ENCODE data around the gene ANKRD6.

The ANKRD6 gene

DNA sequence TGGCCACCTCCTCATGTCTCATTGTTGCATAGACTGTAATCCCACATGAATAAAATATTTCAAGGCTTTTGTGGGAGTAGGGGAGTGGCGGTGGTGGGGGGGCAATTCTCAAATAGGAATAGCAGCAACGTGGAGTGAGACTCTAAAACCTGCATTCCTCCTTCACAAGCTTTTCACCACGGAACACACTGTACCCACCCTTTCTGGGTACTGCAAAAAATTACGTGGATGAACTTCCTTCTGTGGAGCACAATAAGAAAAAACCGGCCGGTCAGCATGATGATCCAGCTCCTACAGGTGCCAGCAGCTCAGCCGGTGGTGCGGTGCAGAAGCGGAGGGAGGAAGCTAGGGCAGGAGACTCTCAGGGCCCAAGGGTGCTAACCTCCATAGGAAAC, 19.9 kb upstream of the ANKRD6 start:
- Histone ChIP-seq H3K9ac (ENCODE audit: low read length in 2 of 2) (peak overlapping the region; percentile 21 to 64), H3K9me3 (ENCODE audit: control insufficient read depth in 2 of 2, low read length in 2 of 2) (no peaks in the 10 kb centered on the region), H3K4me3 (ENCODE audit: low read length in 2 of 2) (peak overlapping the region; percentile 67 to 81), H3K27ac (ENCODE audit: low read length) (no peak overlapping the region), H3K4me1 (ENCODE audit: control insufficient read depth, insufficient read depth, low read length) (peaks cover 15% of the 10 kb centered on the region), H3K27me3 (ENCODE audit: control insufficient read depth in 1 of 2, insufficient read depth in 2 of 2, low read length in 2 of 2) (no peaks in the 10 kb centered on the region), H3K36me3 (ENCODE audit: control insufficient read depth in 2 of 2, insufficient read depth in 2 of 2, low read length in 2 of 2) (no peaks in the 10 kb centered on the region)

DNA sequence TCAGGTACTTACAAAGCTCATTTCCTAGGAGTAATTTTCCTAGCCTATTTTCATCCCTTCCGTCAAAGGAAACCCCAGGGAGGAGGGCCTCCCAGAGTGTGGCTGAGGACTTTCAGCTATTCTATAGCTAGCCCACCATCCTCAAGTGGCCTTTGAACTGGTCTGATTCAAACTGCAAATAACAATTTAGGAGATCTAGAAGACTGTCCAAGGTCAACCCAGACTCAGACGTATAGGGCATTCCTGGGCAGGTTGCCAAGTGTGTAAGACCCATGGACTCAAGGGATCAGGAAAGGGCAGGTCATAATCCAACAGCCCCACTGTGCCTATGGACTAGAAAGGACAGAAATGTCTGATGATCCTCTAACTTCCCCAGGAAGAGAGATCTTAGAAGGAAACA, 18.7 kb upstream of the ANKRD6 start:
- no peak overlapping the region for H3K27ac ChIP-seq (ENCODE audit: low read length)

DNA sequence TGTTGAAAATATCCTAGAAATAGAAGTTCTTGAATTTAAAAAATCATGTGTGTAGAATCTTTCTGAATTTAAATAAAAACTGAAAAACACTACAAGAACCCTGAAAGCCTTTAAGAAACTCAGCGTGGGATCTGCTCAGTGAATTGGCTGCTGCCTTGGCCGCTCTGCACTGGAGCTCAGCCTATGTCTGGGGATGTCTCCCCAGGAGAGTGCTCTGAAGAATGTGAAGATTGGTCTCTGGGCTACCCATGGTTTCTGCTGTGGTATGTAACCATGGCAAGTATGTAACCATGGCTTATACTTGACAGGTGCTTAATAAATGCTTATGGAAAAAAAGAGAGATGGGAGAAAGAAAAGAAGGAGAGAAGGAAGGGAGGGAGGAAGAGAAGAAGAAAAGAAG, 17.8 kb upstream of the ANKRD6 start:
- Histone ChIP-seq H3K27ac (ENCODE audit: low read length) (no peak overlapping the region), H3K27me3 (ENCODE audit: control insufficient read depth in 1 of 2, insufficient read depth in 2 of 2, low read length in 2 of 2) (no peaks in the 10 kb centered on the region), H3K4me3 (ENCODE audit: low read length in 2 of 2) (no peak overlapping the region), H3K9ac (ENCODE audit: low read length in 2 of 2) (no peak overlapping the region), H3K4me1 (ENCODE audit: control insufficient read depth, insufficient read depth, low read length) (peaks cover 15% of the 10 kb centered on the region), H3K36me3 (ENCODE audit: control insufficient read depth in 2 of 2, insufficient read depth in 2 of 2, low read length in 2 of 2) (no peaks in the 10 kb centered on the region), H3K9me3 (ENCODE audit: control insufficient read depth in 2 of 2, low read length in 2 of 2) (no peaks in the 10 kb centered on the region)

More for the DNA sequence above, 18.7 kb upstream of the ANKRD6 start:
- Histone ChIP-seq H3K4me3 (ENCODE audit: low read length in 2 of 2) (no peak overlapping the region), H3K9ac (ENCODE audit: low read length in 2 of 2) (no peak overlapping the region), H3K27me3 (ENCODE audit: control insufficient read depth in 1 of 2, insufficient read depth in 2 of 2, low read length in 2 of 2) (no peaks in the 10 kb centered on the region), H3K36me3 (ENCODE audit: control insufficient read depth in 2 of 2, insufficient read depth in 2 of 2, low read length in 2 of 2) (no peaks in the 10 kb centered on the region), H3K9me3 (ENCODE audit: control insufficient read depth in 2 of 2, low read length in 2 of 2) (no peaks in the 10 kb centered on the region), H3K4me1 (ENCODE audit: control insufficient read depth, insufficient read depth, low read length) (peaks cover 15% of the 10 kb centered on the region)

DNA sequence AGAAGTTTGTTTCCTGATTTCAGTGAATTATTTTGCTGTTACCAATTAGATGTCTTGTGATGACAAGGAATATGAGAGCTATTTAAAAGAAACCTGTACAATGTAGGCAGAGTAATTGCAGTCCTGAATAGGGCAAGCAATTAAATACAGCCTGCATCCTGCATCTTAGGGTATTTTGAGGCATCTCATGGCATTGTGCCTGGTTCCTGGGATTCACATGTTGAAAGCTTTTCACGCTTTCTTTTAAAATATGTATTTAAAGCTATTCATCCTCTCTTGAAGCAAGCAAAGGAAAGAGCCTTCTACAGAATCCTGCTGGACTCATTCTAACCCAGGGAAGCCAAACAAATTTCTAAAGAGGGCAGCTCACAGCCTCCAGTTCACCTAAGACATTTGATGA, 16.2 kb upstream of the ANKRD6 start:
- H3K4me3 ChIP-seq (ENCODE audit: low read length in 2 of 2) = no peak overlapping the region
- no peaks in the 10 kb centered on the region for H3K36me3 ChIP-seq (ENCODE audit: control insufficient read depth in 2 of 2, insufficient read depth in 2 of 2, low read length in 2 of 2)
- H3K27ac ChIP-seq (ENCODE audit: low read length) = no peak overlapping the region
- peaks cover 11% of the 10 kb centered on the region for H3K4me1 ChIP-seq (ENCODE audit: control insufficient read depth, insufficient read depth, low read length)
- H3K9ac ChIP-seq (ENCODE audit: low read length in 2 of 2) = no peak overlapping the region
- no peaks in the 10 kb centered on the region for H3K9me3 ChIP-seq (ENCODE audit: control insufficient read depth in 2 of 2, low read length in 2 of 2)
- H3K27me3 ChIP-seq (ENCODE audit: control insufficient read depth in 1 of 2, insufficient read depth in 2 of 2, low read length in 2 of 2) = no peaks in the 10 kb centered on the region

DNA sequence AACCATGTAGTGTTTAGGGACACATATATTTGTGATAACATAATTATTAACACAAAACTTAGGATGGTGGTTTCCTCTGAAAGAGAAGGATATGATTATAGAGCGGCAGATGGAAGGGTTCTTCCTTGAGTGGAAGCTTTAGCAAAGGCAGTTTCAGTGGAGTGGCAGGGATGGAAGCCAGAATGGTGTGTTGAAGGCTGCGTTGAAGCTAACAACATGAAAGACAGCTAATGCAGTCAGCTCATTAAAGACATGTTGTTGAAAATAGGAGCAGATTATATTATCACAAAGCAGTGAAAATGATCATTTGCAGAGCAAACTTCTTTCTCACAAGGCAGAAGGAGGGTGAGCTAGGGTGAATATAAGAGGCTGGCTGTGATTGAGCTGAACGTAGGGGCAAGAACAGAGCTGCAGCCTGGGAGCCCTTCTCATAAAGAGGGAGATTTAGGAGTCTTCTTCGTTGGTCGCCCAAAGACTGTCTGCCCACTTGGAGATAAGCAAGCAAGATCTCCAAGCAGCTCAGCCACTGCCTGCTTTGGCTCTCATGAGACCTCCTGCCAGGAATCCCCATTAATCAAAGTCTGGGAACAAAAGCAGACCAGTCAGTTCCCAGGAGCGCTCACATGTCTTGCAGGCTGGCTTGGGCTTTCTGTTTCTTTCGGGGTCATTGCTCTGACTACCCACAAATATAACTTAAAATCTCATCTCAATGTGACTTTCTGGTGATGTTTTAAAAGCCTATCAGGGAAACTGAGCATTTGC, 2.6 kb upstream of the ANKRD6 start:
- Histone ChIP-seq H3K9me3 (ENCODE audit: control insufficient read depth in 2 of 2, low read length in 2 of 2) (no peaks in the 10 kb centered on the region), H3K36me3 (ENCODE audit: control insufficient read depth in 2 of 2, insufficient read depth in 2 of 2, low read length in 2 of 2) (no peaks in the 10 kb centered on the region), H3K9ac (ENCODE audit: low read length in 2 of 2) (no peak overlapping the region), H3K27me3 (ENCODE audit: control insufficient read depth in 1 of 2, insufficient read depth in 2 of 2, low read length in 2 of 2) (no peaks in the 10 kb centered on the region), H3K4me1 (ENCODE audit: control insufficient read depth, insufficient read depth, low read length) (peaks cover 13% of the 10 kb centered on the region), H3K27ac (ENCODE audit: low read length) (no peak overlapping the region), H3K4me3 (ENCODE audit: low read length in 2 of 2) (no peak overlapping the region)

DNA sequence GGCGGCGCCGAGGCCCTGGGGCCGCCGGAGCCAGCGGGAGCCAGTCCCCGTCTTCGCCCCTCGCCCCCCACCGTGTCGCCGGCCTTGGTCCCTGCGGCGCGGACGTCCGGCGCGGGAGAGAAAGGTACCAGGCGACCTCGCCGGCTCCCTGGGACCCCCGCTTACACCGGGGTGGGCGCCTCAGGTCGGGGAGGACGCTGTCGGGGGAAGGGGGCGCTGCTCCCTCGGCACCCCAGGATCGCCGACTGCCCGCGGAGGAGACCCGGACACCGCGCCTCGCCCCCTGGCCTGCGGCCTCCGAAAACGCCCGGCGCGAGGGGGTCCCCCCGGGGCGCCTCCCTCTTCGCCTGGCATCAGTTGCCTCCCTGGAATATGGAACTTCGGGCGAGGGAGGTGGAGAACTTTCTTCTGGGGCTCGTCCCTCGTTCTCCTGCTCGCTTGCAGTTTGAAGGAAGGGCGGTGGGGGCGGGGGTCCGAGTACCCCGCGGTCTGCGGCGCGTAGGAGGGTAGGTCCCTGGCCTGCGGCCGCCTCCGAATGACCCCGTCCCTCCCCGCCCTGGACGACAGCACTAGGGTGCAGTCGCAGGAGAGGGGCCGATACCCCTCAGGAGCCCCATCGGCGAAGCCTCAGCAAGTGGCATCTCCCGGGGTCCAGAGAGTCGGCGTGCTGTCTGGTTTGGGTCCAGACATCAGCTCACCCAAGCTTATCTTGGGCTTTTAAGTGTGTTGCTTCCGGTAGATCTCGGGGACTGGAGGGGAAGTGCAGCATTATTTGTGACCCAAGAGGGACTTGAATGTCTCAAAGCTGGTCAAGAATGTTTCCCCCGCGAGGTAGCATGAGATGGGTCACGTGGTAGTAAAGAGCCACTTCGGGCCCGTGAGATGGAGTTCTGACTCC, 549 bp downstream of the ANKRD6 start:
- no peaks in the 10 kb centered on the region for H3K36me3 ChIP-seq (ENCODE audit: control insufficient read depth in 2 of 2, insufficient read depth in 2 of 2, low read length in 2 of 2)
- peak overlapping the region; percentile 60 to 79 for H3K4me3 ChIP-seq (ENCODE audit: low read length in 2 of 2)
- H3K9me3 ChIP-seq (ENCODE audit: control insufficient read depth in 2 of 2, low read length in 2 of 2) = no peaks in the 10 kb centered on the region
- H3K27me3 ChIP-seq (ENCODE audit: control insufficient read depth in 1 of 2, insufficient read depth in 2 of 2, low read length in 2 of 2) = no peaks in the 10 kb centered on the region
- no peak overlapping the region for H3K27ac ChIP-seq (ENCODE audit: low read length)
- peak overlapping the region; percentile 51 to 60 for H3K9ac ChIP-seq (ENCODE audit: low read length in 2 of 2)
- H3K4me1 ChIP-seq (ENCODE audit: control insufficient read depth, insufficient read depth, low read length) = peaks cover 13% of the 10 kb centered on the region

DNA sequence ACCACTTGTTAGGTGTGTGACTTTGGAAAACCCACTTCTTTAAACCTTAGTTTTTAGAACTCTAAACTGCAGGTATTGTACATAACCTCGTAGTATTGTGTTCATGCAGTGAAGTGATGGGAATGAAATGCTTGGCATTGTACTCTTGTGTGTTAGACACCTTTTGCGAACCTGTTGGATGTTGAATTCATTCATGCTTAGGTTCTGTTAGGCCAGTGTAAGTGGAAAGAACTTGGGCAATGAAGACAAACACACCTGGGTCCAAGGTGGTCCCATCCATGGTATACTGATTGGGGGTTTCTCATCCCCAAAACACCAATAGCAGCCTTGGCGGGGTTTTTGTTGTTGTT, 1.2 kb downstream of the ANKRD6 start:
- no peak overlapping the region for H3K9ac ChIP-seq (ENCODE audit: low read length in 2 of 2)
- H3K27me3 ChIP-seq (ENCODE audit: control insufficient read depth in 1 of 2, insufficient read depth in 2 of 2, low read length in 2 of 2) = no peaks in the 10 kb centered on the region
- no peaks in the 10 kb centered on the region for H3K9me3 ChIP-seq (ENCODE audit: control insufficient read depth in 2 of 2, low read length in 2 of 2)
- H3K4me1 ChIP-seq (ENCODE audit: control insufficient read depth, insufficient read depth, low read length) = peaks cover 13% of the 10 kb centered on the region
- H3K27ac ChIP-seq (ENCODE audit: low read length) = no peak overlapping the region
- peak overlapping the region; percentile 60 to 79 for H3K4me3 ChIP-seq (ENCODE audit: low read length in 2 of 2)
- no peaks in the 10 kb centered on the region for H3K36me3 ChIP-seq (ENCODE audit: control insufficient read depth in 2 of 2, insufficient read depth in 2 of 2, low read length in 2 of 2)

DNA sequence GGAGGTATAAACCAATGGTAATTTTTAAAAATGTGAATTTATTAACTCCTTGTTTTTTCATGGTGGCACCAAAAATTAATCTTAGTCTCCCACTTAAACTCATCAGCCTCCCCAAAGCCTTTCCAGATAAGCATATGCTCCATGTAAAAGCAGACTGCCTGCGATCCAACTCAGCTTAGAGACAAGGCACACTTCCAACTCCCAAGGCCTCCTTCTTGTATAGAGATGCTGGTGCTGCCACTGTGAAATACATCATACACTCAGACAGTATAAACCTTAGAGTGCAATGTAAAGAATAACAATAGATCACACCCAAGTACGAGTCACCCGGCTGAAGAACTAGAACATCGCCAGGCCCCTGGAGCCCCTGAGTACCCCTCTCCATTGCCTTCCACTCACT, 2.0 kb downstream of the ANKRD6 start:
- no peak overlapping the region for H3K27ac ChIP-seq (ENCODE audit: low read length)
- H3K27me3 ChIP-seq (ENCODE audit: control insufficient read depth in 1 of 2, insufficient read depth in 2 of 2, low read length in 2 of 2) = no peaks in the 10 kb centered on the region
- H3K4me3 ChIP-seq (ENCODE audit: low read length in 2 of 2) = no peak overlapping the region
- H3K9me3 ChIP-seq (ENCODE audit: control insufficient read depth in 2 of 2, low read length in 2 of 2) = no peaks in the 10 kb centered on the region
- H3K4me1 ChIP-seq (ENCODE audit: control insufficient read depth, insufficient read depth, low read length) = peaks cover 13% of the 10 kb centered on the region
- H3K9ac ChIP-seq (ENCODE audit: low read length in 2 of 2) = no peak overlapping the region
- H3K36me3 ChIP-seq (ENCODE audit: control insufficient read depth in 2 of 2, insufficient read depth in 2 of 2, low read length in 2 of 2) = no peaks in the 10 kb centered on the region

DNA sequence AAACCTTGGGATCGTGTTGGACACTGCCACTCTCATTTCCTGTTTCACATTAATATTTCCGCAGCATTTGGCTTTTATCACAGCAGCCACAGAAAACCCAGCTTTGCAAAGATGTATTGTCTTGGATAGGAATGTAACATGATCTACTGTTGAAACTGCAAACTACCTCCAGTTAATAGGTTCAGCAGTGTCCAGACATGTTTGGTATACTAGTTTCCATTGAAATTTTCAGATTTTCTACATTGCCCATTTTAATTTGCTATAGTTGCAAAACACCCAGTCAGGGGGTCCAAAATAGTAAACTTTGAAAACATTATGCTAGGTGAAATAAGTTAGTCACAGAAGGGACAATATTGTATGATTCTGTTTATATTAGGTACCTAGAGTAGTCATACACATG, 3.3 kb downstream of the ANKRD6 start:
- Histone ChIP-seq H3K9me3 (ENCODE audit: control insufficient read depth in 2 of 2, low read length in 2 of 2) (peaks cover 0 to 3% of the 10 kb centered on the region in 2 donors), H3K9ac (ENCODE audit: low read length in 2 of 2) (no peak overlapping the region), H3K36me3 (ENCODE audit: control insufficient read depth in 2 of 2, insufficient read depth in 2 of 2, low read length in 2 of 2) (no peaks in the 10 kb centered on the region), H3K27ac (ENCODE audit: low read length) (no peak overlapping the region), H3K27me3 (ENCODE audit: control insufficient read depth in 1 of 2, insufficient read depth in 2 of 2, low read length in 2 of 2) (no peaks in the 10 kb centered on the region), H3K4me3 (ENCODE audit: low read length in 2 of 2) (no peak overlapping the region), H3K4me1 (ENCODE audit: control insufficient read depth, insufficient read depth, low read length) (peaks cover 13% of the 10 kb centered on the region)

DNA sequence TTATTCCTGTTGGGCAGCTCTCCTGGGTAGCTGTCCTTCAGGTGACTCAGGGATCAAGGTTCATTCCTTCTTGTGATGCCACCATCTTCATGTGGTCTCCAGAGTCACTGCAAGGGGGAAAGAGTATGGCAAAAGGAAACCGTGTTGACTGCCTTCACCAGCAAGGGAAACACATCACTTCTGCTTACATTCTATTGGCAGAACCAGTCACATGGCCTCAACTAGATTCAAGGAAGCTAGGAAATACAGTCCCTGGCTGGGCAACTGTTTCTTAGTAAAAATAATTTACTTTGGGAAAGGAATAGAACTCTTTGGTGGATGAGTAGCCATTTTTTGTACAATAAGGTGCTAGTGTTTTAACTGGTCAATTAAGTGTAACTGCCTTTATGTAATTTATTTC, 5.3 kb downstream of the ANKRD6 start:
- peaks cover 9% of the 10 kb centered on the region for H3K4me1 ChIP-seq (ENCODE audit: control insufficient read depth, insufficient read depth, low read length)
- H3K27me3 ChIP-seq (ENCODE audit: control insufficient read depth in 1 of 2, insufficient read depth in 2 of 2, low read length in 2 of 2) = no peaks in the 10 kb centered on the region
- H3K36me3 ChIP-seq (ENCODE audit: control insufficient read depth in 2 of 2, insufficient read depth in 2 of 2, low read length in 2 of 2) = no peaks in the 10 kb centered on the region
- no peak overlapping the region for H3K27ac ChIP-seq (ENCODE audit: low read length)
- H3K9me3 ChIP-seq (ENCODE audit: control insufficient read depth in 2 of 2, low read length in 2 of 2) = peaks cover 0 to 3% of the 10 kb centered on the region in 2 donors
- no peak overlapping the region for H3K9ac ChIP-seq (ENCODE audit: low read length in 2 of 2)
- H3K4me3 ChIP-seq (ENCODE audit: low read length in 2 of 2) = no peak overlapping the region

DNA sequence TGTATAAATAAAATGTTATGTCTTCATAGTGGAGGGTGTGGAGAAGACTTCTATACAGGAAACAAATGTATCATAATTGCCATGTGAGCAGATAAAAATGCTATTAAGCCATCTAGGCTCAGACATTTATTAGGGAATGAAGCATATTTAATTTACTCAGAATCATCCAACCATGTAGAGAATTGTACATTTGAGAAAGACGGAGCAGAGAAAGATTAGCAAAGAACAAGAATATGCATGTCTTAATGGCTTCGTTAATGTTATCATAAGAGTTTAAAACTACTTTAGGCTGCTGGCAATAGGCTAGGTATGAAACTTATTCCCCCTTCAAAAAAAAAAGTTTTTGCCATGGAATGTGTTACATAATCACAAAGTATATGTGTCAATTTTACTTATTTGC, 6.1 kb downstream of the ANKRD6 start:
- Histone ChIP-seq H3K4me1 (ENCODE audit: control insufficient read depth, insufficient read depth, low read length) (peaks cover under 1% of the 10 kb centered on the region), H3K36me3 (ENCODE audit: control insufficient read depth in 2 of 2, insufficient read depth in 2 of 2, low read length in 2 of 2) (no peaks in the 10 kb centered on the region), H3K9me3 (ENCODE audit: control insufficient read depth in 2 of 2, low read length in 2 of 2) (peaks cover 0 to 3% of the 10 kb centered on the region in 2 donors), H3K27me3 (ENCODE audit: control insufficient read depth in 1 of 2, insufficient read depth in 2 of 2, low read length in 2 of 2) (no peaks in the 10 kb centered on the region), H3K27ac (ENCODE audit: low read length) (no peak overlapping the region), H3K4me3 (ENCODE audit: low read length in 2 of 2) (no peak overlapping the region), H3K9ac (ENCODE audit: low read length in 2 of 2) (no peak overlapping the region)
